ENCODE measurements around the gene MCEE.

Gene MCEE

DNA sequence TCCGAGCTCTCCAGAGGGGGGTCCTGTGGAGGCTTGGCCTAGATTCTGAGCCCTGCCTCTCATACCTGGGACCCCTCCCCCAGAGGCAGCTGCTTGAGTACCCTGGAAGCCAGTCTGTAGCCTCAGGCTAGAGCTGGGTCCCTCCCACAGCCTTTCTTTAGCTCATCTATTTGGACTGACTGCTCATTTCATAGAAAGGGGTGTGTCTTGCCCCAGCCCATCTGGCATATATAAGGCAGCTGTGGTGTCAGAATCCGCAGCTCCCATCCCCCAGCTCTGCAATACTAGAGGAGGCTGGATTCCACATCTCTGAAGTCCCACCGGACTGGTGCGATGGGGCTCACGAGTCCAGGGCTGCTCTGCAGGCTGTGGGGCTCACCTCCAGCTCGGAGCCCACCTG lies 26.5 kb upstream of the MCEE start:
- peak; percentile 52 for DNase-seq
- Histone ChIP-seq H3K36me3 (no peaks in the 10 kb centered on the region), H3K4me1 (no peaks in the 10 kb centered on the region), H3K27me3 (no peaks in the 10 kb centered on the region), H3K4me3 (ENCODE audit: low read depth, low read length) (peak overlapping the region; percentile 26), H3K9me3 (no peaks in the 10 kb centered on the region)
- TF ChIP-seq, protein P1, sequence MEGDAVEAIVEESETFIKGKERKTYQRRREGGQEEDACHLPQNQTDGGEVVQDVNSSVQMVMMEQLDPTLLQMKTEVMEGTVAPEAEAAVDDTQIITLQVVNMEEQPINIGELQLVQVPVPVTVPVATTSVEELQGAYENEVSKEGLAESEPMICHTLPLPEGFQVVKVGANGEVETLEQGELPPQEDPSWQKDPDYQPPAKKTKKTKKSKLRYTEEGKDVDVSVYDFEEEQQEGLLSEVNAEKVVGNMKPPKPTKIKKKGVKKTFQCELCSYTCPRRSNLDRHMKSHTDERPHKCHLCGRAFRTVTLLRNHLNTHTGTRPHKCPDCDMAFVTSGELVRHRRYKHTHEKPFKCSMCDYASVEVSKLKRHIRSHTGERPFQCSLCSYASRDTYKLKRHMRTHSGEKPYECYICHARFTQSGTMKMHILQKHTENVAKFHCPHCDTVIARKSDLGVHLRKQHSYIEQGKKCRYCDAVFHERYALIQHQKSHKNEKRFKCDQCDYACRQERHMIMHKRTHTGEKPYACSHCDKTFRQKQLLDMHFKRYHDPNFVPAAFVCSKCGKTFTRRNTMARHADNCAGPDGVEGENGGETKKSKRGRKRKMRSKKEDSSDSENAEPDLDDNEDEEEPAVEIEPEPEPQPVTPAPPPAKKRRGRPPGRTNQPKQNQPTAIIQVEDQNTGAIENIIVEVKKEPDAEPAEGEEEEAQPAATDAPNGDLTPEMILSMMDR (IDR thresholded peaks at IDR 0.05; ENCODE audit: low read depth, low read length), result no peak

GRCh38 chr2:71155846-71156245 lies 25.8 kb upstream of the MCEE start:
- Histone ChIP-seq H3K36me3 (no peaks in the 10 kb centered on the region), H3K4me3 (ENCODE audit: low read depth, low read length) (no peak overlapping the region), H3K9me3 (no peaks in the 10 kb centered on the region), H3K27me3 (no peaks in the 10 kb centered on the region), H3K4me1 (no peaks in the 10 kb centered on the region)
- TF ChIP-seq, protein P1 (IDR thresholded peaks at IDR 0.05; ENCODE audit: low read depth, low read length), result no peak
- no peak for DNase-seq

DNA sequence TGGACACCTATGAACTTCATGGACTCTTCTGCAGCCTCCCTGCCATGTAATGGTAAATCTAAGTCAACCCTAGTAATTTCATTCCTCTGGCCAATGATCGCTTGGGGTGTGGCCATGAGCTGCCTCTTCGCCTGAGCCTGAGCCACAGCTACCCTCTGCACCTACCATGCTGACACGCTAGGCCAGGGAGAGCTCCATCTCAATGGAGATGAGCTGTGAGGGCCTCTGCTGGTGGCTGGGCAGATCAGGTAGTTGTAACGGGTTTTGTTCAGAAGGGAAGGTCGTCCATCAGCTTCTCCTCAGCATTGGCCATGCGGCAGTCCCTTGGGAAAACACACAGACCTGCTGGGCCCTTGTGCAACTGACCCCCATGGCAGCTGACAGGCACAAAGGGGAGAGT lies 24.8 kb upstream of the MCEE start:
- Histone ChIP-seq H3K4me3 (ENCODE audit: low read depth, low read length) (no peak overlapping the region), H3K4me1 (no peaks in the 10 kb centered on the region), H3K9me3 (no peaks in the 10 kb centered on the region), H3K36me3 (no peaks in the 10 kb centered on the region), H3K27me3 (no peaks in the 10 kb centered on the region)
- DNase-seq, result no peak
- TF ChIP-seq, protein P1 (IDR thresholded peaks at IDR 0.05; ENCODE audit: low read depth, low read length), result no peak

DNA sequence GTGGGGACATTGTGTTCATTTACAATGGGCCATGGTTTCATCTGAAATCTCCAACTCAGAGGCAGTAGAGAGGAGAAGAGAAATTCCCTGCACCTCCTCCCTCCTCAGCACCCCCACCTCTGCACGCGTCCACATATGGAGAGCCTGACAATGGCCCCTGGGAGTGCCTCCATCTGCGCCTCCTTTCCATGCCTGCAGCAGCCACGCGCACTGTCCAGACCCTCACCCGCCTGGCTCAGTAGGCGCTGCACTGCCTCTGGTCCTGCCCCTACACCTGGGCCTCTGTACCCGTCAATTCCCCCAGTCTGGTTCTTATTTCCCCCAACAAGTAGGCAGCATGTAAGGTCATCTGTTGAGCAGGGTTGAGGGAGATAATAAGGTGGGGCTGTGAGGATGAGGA lies 24.2 kb upstream of the MCEE start:
- Histone ChIP-seq H3K4me3 (ENCODE audit: low read depth, low read length) (no peak overlapping the region), H3K36me3 (no peaks in the 10 kb centered on the region), H3K27me3 (no peaks in the 10 kb centered on the region), H3K4me1 (no peaks in the 10 kb centered on the region), H3K9me3 (no peaks in the 10 kb centered on the region)
- no peak for DNase-seq
- TF ChIP-seq, protein P1 (IDR thresholded peaks at IDR 0.05; ENCODE audit: low read depth, low read length), result no peak

- Histone ChIP-seq H3K27me3 (no peaks in the 10 kb centered on the region), H3K9me3 (no peaks in the 10 kb centered on the region), H3K36me3 (no peaks in the 10 kb centered on the region), H3K4me1 (no peaks in the 10 kb centered on the region), H3K4me3 (ENCODE audit: low read depth, low read length) (no peak overlapping the region)
- TF ChIP-seq, protein P1 (IDR thresholded peaks at IDR 0.05; ENCODE audit: low read depth, low read length), result no peak
- DNase-seq, result no peak
Observed at GRCh38 chr2:71153585-71154224, 23.7 kb upstream of the MCEE start.

- H3K27me3 ChIP-seq, result no peaks in the 10 kb centered on the region
- 0 out of 2 replicates have a peak, but pooled peaks cover 3% of the 10 kb centered on the region for H3K36me3 ChIP-seq
- no peaks in the 10 kb centered on the region for H3K9me3 ChIP-seq
- no peak overlapping the region for H3K4me3 ChIP-seq (ENCODE audit: low read depth, low read length)
- TF ChIP-seq, protein P1 (IDR thresholded peaks at IDR 0.05; ENCODE audit: low read depth, low read length), result no peak
- DNase-seq, result no peak
- H3K4me1 ChIP-seq, result no peaks in the 10 kb centered on the region
Observed at GRCh38 chr2:71151620-71152019, 21.6 kb upstream of the MCEE start.
